Measurements from ENCODE around the gene ARHGEF7.
A peak's percentile ranks its signal among the peaks of the same experiment; 100 is the strongest.

ARHGEF7 gene

GRCh38 chr13:111202156-111202621 lies 87.1 kb downstream of the ARHGEF7 start:
- peak; percentile 25 for DNase-seq

- DNase-seq, result peak; percentile 78
These were observed 87.6 kb downstream of the ARHGEF7 start for GRCh38 chr13:111202745-111203144.

GRCh38 chr13:111203736-111204389 lies 88.8 kb downstream of the ARHGEF7 start:
- no peak for DNase-seq

- peak; percentile 70 for DNase-seq
These were observed 89.5 kb downstream of the ARHGEF7 start for GRCh38 chr13:111204438-111205177.

DNA sequence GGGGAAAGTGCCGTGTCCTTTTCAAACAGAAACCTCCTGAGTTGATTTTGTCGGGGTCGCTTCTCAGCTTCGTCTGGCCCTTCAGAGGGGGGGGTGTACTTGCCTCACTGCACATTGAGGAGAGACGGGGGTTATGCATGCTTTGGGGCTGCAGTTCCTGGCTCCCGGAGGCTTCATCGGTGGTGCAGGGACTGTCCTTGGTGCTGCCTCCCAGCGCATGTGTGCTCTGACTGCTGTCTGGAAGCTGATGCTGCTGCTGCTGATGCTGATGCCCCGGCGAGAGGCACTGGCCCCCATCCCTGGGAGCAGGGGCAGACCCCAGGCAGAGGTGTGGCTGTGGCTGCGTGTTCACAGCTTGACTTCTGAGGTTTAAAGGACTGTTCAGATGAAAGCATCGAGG lies 91.0 kb downstream of the ARHGEF7 start:
- DNase-seq, result no peak

GRCh38 chr13:111209613-111210012 lies 94.5 kb downstream of the ARHGEF7 start:
- no peak for DNase-seq

GRCh38 chr13:111210091-111210490 lies 95.0 kb downstream of the ARHGEF7 start:
- DNase-seq, result no peak

GRCh38 chr13:111210544-111211469 lies 95.7 kb downstream of the ARHGEF7 start:
- DNase-seq, result peak; percentile 50

GRCh38 chr13:111211789-111212516 lies 96.8 kb downstream of the ARHGEF7 start:
- DNase-seq, result peak; percentile 37

DNA sequence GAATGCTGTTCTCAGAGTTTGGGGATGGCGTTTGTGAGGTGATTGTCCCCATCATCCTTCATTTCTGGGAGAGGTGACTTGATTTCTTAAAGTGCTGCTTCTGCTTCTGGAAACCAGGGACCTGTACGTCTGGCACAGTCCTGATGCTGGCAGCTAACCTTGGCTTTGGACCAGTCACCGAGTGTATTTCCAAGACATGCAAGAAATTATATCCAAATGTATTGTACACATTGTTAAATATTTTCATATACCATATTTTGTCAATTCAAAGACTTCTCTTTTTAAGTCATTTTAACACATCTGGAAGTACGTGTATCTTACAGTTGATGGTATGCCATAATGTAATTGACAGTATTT lies 97.4 kb downstream of the ARHGEF7 start:
- no peak for DNase-seq

- peak; percentile 47 for DNase-seq
These were observed 99.0 kb downstream of the ARHGEF7 start for GRCh38 chr13:111213964-111214726.

DNA sequence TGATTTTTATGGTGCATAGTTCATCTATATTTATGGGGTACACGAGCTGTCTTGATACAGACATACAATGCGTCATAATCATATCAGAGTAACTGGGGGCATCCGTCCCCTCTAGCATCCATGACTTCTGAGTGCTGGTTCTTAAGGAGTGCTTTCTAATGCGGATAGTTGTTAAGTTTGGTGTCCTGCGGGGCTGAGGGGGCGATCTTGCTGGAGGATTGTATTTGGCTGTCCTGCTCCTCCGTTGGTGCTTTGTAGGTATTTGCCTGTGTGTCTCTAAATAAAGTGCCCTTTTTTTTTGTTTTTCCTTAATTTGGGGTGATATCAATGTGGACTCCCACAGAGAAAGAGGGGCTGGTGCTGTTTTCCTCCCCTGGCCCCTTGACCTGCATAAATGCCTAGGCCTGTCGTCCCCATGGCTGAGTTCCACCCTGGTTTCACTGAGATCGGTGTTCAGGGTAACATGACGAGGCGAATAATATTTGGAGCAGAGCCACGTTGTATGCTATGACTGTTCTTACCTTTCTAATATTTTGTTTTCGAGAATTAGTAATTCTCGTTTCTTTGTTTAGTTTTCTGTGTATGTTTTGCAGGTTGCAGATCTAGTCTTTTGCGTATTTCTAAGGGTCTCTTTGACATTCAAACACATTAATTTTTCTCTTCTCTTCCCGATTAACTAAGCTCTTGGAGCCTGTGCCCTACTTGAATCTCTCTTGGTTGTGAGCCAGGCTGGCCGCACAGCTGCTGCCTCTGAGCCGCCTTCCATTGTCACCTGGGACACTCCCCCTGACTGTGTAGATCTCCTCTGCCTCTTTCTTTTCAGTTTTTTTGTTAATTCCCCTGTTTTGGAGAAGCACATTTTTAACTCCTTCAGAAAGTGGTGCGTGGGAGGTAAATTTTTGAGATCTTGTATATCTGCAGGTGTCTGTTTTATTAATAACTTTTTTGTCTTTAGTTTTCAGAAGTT lies 100.3 kb downstream of the ARHGEF7 start:
- DNase-seq, result peak; percentile 49

- peak; percentile 79 for DNase-seq
These were observed 101.3 kb downstream of the ARHGEF7 start for GRCh38 chr13:111216166-111216960.

DNA sequence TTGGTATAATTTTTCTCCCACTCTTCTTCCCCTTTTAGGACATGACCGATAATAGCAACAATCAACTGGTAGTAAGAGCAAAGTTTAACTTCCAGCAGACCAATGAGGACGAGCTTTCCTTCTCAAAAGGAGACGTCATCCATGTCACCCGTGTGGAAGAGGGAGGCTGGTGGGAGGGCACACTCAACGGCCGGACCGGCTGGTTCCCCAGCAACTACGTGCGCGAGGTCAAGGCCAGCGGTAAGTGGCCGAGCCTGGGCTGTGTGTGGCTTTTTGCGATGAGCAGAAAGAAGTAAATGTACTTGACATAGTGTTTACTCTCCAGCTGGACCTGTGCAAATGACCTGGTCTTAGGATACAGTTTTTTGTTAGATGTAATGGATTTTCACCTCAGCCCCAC lies 102.5 kb downstream of the ARHGEF7 start:
- DNase-seq, result peak; percentile 51

DNA sequence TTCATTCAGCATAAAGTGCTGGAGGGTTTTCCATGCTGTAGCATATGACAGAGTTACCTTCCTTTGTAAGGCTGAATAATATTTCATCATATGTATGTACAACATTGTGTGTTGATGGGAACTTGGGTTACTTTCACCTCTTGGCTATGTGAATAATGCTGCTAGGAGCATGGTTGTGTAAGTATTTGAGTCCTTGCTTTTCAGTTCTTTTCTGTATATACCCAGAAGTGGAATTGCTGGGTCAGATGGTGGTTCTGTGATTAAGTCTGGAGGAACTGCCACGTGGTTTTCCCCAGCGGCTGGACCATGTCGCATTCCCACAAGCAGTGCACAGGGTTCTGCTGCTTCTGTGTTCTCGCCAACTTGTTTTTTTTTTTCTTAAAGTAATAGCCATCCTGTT lies 104.2 kb downstream of the ARHGEF7 start:
- DNase-seq, result no peak

- DNase-seq, result no peak
These were observed 104.8 kb downstream of the ARHGEF7 start for GRCh38 chr13:111219950-111220349.

DNA sequence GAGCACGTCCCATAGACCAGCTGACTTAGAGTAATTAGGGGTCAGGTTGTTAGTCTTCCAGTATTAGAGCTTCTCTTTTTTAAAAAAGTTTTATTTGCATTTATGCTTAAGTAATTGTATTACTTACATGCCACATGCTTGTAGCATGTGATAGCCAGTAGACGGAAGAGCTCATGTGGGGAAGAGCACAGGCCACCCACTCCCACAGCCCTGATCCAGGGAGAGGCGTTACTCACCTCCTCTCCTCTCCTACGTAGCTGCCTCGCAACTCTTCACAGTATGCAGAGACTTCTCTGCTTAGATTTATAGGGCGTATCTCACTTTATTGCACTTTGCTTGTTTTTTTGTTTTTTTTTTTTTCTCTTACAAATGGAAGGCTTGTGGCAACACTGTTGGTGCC lies 110.1 kb downstream of the ARHGEF7 start:
- DNase-seq, result no peak

- no peak for DNase-seq
These were observed 110.9 kb downstream of the ARHGEF7 start for GRCh38 chr13:111225810-111226546.

- DNase-seq, result no peak
These were observed 112.3 kb downstream of the ARHGEF7 start for GRCh38 chr13:111227405-111227804.

All from eye (tissue), 1 donor.